NCI-H2107 treated with DMSO at 0.1 percent for 48 hours (cell line): ENCODE data around the gene CCDC121.

Experiments
- DNase-seq: peaks from one replicate; lab custom pipeline; 2025; ENCODE audit not compliant: unreplicated experiment; lab: John Stamatoyannopoulos, UW

The CCDC121 gene, protein sequence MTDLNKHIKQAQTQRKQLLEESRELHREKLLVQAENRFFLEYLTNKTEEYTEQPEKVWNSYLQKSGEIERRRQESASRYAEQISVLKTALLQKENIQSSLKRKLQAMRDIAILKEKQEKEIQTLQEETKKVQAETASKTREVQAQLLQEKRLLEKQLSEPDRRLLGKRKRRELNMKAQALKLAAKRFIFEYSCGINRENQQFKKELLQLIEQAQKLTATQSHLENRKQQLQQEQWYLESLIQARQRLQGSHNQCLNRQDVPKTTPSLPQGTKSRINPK

DNA sequence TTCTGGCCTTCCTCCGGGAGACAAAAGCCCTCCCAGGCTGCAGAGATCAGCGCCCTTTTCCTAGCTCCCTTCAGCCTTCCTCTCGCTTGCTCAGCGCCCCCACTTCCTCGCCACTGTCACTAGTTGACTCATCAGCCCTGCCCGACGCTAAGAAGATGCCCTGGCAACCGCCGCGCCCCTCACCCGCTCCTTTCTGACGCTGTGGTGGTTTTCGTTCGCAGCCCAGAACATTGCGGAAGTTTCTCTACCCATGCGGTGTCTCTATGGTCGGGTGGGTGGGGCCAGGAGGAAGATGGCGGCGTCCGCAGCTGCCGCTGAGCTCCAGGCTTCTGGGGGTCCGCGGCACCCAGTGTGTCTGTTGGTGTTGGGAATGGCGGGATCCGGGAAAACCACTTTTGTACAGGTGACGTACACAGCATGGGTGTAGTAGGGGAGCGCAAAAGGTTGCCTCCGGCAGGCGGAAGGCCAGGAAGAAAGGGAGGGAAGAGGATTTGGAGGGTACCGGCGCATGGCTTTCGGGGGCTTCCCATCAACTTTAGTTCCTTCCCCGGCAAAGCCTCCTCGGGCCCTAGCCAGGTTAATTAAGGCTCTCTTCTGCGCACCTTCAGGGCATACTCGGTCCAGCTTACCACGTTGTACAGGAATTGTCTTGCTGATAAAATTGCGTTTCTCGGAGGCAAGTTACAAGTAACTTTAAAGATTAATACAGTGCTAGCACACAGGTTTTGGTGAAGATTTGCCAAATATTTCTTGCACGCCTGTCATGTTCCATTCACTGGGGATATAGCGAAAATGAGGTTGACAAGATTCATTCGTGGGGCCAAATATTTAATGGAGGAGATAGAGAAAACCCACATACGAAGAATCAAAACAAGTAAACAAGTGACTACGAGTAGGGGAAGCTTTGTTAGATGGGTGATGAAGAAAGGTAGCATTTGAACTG lies at the start of gene CCDC121, which contains the start of gene GPN1:
TSS of gene CCDC121 (minus strand) at position 246 of the 943 bp plus-strand sequence. CDS start 1,213 bp downstream, outside the sequence.
TSS of gene GPN1 (plus strand) at position 284 of the 943 bp plus-strand sequence. CDS start at position 293, 9 bp downstream.
- DNase-seq = peak; percentile 64

DNA sequence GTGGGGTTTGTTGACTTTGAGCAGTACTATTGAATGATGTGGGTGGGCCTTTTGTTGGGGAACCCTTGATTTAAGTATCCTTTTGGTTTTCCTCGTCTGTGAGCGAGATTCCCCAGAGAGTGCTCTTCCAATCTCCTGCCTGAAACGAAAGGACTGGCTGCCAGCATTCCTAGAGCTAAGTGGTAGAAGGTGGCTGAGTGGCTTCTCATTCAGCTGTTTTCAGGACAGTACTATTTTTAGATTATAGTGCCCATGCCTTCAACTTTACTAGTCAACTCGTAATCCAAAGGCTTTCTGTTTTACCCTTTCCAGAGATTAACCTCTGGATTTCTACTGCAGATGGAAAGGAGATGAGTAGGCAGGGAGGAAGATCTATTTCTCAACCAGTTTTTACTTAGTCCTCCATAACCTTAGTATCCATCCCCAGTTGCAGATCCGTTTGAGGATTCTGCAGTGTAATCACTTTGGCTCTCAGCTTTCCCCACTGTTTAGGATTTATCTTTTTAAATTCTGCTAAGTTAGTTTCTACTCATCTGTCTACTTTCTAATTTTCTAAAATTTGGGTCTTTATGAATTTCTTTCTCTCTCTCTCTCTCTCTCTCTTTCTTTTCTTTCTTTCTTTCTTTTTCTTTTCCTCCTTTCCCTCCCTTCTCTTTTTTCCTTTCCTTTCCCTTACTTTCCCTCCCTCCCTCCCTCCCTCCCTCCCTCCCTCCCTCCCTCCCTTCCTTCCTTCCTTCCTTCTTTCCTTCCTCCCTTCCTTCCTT lies 44.1 kb upstream of the CCDC121 start:
- DNase-seq = no peak

DNA sequence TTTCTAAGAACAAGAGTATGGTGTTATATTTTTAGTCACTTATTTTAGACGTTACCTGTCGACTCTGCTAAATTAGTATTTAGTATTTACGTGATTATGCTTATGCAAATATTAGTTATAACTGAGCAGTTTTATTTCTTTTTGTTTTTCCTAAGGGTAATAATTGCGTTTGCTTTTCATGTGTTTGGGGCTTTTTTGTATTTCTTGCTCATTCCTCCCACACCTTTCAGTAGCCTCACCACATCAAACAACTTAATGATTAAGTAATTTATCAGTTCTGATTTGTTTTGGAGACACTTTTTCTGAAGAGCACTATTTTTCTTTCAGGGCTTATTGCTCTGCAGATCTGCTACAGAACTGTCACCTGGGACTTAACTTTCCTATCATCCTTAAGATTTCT lies 42.4 kb upstream of the CCDC121 start:
- DNase-seq = no peak

DNA sequence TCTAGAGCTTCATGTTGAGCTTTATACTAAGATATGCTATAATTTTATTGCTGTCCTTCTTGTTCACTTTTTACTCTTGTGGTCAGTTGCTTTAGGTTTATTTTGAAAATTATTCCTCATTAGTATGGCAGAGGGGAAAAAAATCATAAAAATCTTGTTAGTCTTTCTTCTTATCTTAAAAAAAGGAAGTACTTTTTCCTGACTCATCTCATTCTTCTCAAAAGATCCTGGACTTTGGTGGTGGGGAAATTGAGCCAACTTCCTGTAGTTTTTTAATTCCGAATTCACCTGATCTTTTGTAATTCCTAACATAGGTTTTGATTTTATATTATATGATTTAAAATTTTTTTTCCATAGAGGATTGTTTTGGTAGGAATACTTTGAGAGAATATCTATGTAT lies 38.6 kb upstream of the CCDC121 start:
- DNase-seq = no peak

DNA sequence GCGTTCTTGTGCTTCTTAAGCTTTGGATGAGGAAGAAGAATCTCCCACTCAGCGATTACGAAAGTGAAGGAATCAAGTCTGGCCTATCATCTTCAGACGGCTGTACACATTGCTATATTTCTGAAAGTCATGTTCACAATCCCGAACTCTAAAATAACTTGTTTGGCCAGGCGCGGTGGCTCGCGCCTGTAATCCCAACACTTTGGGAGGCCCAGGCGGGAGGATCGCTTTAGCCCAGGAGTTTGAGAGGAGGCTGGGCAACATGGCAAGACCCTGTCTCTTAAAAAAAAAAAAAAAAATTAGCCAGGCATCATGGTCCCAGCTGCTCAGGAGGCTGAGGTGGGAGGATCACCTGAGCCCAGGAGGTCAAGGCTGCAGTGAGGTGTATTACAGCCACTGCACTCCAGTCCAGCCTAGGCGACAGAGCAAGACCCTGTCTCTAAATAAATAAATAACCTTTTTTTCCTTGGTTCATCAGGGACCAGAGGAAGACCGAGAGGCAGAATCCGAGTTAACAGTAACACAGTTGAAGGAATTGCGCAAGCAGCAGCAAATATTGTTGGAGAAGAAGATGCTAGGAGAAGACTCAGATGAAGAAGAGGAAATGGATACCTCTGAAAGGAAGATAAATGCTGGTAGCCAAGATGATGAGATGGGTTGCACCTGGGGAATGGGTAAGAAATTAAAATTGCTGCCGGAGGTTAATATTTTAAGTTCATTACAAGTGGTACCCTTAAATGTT lies 36.0 kb upstream of the CCDC121 start:
- DNase-seq = no peak

DNA sequence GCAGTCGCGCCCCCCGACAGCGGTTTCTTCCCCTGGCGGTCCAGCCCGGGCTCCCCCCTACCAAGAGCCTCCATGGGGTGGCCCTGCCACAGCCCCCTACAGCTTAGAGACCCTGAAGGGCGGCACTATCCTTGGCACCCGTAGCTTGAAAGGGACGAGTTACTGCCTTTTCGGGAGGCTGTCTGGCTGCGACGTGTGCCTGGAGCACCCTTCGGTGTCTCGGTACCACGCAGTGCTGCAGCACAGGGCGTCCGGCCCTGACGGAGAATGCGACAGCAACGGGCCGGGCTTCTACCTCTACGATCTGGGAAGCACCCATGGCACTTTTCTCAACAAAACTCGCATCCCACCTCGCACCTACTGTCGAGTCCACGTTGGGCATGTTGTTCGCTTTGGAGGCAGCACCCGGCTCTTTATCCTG lies 35.4 kb upstream of the CCDC121 start:
- no peak for DNase-seq

DNA sequence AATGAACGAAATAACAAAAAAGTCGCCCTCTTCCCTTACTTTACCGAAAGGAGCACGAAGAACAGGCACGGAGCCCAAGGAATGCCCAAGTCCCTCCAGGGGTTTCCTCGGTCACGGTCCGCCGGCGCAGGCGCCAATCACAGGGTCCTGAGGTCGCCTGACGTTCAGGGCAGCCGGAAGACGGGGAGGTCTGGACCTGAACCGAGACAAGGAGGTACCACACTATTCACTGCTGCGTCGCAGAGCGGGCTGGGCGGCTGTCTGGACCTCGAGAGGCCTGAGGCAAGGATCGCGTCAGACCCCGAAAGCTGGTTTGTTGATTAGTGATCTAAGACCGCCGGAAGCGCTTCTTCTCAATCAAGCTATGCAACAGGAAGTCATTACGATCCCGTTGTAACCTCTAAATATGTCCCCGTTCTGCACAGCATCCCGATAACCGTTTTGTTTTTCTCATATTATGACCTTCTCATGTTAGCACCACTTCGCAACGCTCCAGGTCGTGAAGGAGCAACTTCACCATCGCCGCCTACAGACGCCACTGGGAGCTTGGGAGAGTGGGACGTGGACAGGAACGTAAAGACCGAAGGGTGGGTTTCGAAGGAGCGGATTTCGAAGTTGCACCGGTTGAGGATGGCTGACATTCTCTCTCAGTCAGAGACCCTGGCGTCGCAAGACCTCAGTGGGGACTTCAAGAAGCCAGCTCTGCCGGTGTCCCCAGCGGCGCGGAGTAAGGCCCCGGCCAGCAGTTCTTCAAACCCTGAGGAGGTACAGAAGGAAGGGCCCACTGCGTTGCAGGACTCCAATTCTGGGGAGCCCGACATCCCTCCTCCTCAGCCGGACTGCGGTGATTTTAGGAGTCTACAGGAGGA lies 34.7 kb upstream of the CCDC121 start, which contains the start of the genes SLC4A1AP and SUPT7L:
TSS of gene SLC4A1AP (plus strand) at position 605 of the 869 bp plus-strand sequence. CDS start at position 631, 26 bp downstream.
TSS of gene SUPT7L (minus strand) at position 330 of the 869 bp plus-strand sequence. CDS start 1,422 bp downstream, outside the sequence.
- peak; percentile 76 for DNase-seq

DNA sequence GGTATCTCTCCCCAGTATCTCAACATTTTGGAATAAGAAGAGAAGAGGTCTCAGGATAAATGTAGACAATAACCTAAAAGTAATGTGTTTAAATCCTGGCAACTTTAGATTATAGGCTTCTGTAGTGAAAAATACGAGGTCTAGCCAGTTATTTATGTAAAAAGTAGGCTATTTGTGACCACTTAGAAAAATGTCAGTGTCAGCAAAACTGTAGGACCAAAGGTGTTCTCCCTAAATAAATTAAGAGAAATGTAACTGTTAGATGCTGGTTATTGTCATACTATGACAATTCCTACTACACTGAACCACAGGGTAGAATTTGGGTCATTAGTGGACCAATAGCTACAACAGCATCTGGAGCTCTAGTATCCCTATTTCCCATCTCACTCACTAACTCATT lies 32.6 kb upstream of the CCDC121 start:
- no peak for DNase-seq

DNA sequence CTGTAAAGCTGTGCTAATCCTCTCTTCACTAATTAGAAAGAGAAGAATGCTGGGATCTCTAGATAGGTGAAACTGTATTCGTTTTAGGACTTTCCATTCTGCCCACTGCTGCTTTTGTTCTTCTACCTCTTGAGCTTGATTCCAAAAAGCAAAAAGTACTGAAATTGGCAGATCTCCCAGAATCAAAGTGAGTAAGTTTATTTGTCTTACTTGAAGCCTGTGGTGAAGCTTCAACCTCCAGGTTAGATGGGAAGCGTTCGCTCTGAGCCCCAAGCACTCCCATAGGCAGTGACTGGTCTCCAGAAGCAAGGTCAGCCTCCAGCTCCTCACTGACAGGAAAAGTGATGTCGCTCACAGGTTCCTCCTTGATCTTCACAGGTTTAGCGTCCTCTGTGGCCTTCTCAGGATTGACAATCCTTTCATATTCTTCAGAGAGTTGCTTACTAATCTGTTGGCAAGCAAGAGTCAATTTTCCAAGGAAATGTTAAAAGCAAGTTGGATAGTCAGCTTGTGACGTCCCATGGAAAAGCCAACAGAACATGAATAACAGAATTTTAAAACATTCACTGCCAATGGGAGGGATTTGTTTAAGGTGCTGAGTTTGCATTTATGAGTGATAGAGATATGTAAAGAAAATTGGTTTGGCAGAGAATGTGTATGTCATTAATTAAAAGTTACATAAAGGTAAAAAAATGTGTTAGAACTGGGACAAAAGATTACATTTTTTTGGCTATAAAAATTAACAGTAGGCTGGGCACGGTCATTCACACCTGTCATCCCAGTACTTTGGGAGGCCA lies 26.5 kb upstream of the CCDC121 start:
- DNase-seq = no peak

DNA sequence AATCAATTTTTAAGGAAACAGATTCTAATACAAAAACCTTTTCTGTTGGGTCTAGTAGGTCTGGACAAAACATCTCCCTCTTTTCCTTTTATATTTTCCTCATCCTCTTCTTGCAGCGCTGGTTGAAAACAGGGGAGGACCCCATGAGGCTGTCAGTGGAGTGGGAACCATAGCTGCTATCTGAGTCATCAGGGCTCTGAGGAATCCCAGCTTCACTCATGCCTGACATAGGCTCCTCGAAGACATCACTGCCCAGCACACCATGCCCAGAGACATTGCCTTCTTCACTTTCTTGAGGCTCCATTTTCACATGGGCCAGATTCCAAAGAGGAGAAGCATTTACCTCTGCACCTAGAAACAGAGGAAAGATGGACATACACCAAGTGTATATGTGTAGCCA lies 24.6 kb upstream of the CCDC121 start:
- DNase-seq = no peak

DNA sequence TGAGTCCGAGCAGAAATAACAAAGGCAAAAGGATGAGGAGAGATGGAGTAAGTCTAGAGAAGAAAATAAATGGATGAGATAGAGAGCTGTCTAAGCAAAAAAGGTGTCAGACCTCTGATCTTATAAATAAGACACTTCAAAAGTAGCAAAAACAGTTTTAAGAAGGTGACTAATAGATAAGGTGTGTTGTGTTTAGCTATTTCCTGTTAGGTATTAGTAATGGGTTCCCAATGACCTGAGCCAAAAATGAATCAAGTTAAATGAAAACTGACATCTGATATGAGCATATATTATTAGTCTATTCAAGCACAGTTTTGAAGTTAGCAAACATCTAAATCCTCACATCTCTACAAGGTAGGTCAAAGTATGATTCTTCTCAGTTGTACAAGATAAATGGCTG lies 24.0 kb upstream of the CCDC121 start:
- DNase-seq = no peak

DNA sequence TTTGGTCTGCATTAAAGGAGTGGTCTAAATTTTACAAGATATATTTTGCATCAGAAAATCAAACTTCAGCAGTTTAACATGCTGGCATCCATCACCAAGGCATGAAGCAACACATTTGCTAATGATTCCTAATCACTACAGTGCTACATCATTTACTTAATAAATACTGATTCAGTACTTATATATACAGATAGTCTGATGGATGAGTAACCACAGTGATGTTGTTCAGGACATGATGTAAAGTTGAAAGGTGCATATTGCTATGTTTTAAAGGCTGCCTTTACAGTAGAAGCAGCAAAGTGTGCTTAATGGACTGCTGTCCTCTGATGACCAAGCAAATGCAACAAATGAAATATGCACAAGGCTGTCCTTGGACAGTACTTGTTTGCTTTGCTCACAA lies 23.5 kb upstream of the CCDC121 start:
- no peak for DNase-seq

DNA sequence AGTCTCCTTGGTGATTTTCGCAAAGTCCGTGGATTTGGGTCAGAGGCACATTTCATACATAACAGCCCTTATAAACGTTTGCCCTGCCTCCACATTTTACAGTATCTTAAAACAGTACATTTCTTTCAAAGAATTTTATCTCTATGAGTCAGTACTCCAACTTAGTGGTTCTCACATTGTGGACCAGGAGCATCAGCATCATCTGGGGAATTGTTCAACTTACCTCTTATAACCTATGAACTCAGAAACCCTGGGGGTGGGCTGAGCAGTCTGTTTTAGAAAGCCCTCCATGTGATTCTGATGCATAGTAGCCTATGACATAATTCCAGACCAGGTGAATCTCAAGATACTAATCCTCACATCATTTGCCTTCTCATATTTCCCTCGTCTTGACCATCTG lies 22.2 kb upstream of the CCDC121 start:
- no peak for DNase-seq

DNA sequence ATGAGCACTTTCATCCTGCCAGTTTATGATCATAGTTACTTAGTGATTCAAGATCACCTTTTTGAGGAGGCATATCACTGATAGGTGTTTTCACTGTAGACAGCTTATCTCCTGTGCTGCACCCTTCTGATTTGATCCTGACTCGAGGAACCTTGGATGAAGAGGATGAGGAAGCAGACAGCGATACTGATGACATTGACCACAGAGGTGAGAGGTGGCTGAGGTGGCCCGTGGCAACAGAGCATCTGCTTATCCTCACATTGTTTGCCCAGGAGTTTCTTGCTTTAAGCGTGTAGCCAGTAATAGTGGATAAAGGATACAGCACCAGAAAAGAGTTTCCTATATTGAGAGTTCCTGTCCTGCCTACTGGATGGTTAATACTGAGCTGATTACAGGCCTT lies 18.9 kb upstream of the CCDC121 start:
- no peak for DNase-seq

DNA sequence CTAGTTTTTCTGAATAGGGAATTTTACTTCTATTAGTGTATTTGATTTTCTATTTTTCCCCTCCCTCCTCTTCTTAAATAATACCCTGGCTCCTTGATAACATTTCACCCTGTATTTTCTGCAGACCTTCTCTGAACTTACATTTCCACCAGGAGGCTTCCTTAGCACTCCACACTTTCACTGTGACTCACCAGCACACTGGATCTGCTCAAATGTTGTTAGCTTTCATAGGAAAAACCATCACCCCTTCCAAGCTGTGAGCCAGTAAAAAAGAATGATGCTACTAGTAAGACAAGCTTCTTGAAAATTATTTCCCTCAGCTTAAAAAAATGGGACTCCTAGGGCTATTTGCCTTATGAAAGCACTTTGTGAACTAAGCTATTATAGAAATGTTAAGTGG lies 18.5 kb upstream of the CCDC121 start:
- no peak for DNase-seq

DNA sequence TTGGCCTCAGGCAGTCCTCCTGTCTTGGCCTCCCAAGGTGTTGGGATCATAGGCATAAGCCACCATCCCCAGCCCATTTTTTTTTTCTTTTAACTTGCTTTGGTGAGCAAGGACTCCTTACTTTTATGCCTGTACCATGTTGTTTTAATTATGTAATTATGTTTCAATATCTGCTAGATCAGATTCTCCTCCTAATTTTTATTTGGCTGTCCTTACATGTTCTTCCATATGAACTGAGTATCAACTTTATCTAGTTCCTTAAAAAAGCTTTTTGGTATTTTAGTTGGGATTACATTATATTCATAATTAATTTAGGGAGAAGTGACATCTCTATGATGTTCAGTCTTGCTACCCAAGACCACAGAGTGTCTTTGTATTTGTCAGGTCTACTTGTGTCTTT lies 16.4 kb upstream of the CCDC121 start:
- DNase-seq = no peak

DNA sequence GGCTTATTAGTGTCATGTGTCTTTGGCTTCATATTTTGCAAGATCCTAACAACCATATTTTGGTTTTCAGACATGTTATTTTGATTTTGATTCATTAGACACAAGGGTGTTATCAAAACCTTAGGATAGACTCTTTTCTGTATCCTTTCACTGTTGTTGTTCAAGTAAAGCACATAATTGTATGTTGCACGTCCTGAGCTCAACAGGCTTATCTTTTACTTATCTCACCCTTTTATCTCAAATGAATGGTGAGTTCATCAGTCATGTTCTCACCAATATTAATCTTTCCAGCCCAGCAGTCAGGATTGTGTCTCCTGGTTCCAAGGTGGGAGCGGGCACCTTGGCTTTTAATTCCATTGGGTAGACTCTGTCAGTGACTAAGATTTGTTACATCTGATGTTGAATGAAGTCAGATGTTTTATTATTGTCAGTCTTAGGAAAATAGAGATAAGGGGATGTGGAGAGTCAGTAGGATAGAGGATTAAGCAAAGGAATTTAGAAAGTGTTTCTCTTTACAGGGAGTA lies 12.0 kb upstream of the CCDC121 start:
- DNase-seq = no peak

DNA sequence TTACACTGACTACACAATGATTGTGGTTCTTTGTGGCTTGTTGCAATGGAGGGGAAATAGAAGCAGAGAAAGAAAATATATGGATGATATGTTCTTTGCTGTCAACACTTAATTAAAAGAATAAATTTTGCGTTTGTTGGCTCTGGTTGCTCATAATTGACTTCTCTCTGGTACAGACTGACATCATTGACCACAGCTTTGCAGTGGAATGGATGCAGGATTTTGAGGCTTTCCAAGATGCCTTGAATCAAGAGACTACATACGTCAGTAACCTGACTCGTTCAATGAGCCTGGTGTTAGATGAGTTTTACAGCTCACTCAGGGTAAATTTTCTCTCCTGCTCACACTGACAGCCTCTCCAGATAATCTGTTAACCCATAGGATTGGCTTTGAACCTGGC lies 9.9 kb upstream of the CCDC121 start:
- no peak for DNase-seq
